HG03460 (cell line): ENCODE results near the gene PRELP.
"Not testable (repeated sequence)": the region's sequence is repeated elsewhere in the genome, so short reads cannot be mapped to it uniquely, and the experiment has no call there.

Experiments used
- ATAC-seq: cut with Tn5 transposase; IDR thresholded peaks from one replicate; pipeline ENCODE4 v1.9.1; 2021; ENCODE audit not compliant: unreplicated experiment

The PRELP gene

DNA sequence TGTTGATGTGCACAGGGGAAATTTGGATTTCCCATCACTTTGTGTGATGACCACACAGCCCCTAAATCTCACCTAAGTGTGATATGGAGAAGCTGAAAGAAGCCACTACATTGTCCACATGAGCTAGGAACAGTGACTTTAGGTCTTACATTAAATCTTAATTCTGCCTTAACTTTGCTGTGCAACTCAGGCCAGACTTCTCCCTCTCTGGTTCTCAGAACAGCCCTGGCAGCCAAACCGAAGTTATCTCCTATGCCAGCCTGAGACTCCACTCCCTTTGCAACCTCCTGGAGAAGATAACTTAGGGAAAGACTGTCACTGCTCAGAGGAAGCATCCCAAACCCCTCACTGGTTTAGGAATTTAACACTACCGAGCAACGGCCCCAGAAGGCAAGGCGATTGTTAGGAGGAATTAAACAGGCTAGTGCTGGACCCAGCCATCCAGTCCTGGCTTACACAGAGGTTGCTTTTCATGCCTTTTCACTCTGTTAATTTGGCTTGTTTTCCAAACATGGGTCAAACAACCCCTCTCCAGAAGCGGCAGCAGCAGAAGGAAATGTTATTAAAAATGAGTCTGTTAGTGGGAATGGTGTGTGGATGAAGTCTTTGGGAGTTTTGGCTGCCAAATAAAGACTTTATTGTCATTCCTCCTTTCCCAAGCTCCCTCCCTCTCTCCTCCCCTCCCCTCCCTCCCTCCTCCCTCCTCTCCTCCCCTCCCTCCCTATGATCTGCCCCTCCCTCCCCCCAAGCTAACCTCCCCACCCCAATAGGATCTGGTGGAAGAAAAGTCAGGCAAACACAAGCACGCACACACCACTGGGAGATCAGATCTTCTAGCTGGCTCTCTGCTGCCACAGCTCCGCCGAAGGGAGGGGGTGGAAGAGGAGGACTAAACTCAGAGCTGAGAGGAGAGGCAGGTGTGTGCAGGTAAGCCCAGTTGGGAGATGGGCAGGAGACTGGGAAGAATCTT lies at the start of gene PRELP:
TSS of gene PRELP (plus strand) at position 795 of the 970 bp plus-strand sequence. CDS start 7,379 bp downstream, outside the sequence.
- ATAC-seq: no peak

DNA sequence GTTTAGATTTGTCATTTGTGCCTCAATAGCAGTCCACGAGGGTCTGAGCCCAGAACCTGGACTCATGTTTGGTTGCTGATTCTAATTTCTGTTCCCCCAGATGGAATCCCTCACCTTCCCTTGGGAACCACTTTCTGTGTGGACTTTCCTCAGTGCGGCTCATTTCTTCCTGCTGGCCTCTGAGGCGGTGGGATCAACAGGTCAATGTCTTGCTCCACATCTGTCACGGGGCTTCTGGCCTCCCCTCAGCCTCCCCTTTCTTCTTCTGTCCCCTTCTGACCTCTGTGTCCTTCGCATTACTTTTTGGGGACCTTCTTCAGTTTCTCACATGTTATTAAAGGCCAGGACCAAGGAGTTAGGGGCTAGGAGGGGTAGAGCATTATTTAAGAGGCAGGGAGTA lies 49.2 kb upstream of the PRELP start:
- ATAC-seq: no peak

DNA sequence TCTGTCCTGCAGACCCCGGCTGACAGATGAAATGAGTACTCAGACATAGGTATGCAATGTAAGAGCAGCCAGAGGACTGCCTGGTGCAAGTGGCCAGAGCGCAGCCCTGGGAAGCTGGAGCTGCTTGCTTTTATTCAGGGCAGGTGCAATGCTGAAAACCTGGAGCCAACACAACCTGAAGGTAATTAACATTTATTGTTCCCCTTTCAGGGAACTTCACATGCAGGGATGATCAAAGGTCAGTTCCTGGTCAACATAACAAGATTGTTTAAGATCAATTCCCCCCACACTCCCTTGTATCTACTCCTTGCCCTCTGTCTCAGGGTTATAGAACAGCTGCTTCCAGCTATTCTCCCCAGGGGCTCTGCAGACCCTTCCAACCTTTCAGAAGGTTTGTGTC lies 48.7 kb upstream of the PRELP start:
- no peak for ATAC-seq

DNA sequence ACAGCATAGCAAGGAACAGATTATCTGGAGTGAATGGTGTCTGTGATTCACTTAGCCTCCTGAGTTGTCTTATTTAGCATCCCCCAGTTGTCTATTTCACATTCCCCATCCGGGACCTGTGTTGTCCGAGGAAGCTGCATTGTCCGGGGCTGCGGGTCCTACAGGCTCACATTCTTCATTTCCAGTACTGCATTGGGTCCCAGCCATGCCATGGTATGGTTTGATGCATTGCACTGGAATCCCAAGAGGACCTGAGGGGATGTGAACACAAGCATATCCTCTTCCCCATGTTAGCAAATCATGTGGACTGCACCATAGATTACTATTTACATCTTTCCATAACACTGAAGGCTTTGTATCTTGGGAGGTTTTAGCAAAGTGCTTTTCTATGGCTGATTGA lies 48.2 kb upstream of the PRELP start:
- no peak for ATAC-seq

DNA sequence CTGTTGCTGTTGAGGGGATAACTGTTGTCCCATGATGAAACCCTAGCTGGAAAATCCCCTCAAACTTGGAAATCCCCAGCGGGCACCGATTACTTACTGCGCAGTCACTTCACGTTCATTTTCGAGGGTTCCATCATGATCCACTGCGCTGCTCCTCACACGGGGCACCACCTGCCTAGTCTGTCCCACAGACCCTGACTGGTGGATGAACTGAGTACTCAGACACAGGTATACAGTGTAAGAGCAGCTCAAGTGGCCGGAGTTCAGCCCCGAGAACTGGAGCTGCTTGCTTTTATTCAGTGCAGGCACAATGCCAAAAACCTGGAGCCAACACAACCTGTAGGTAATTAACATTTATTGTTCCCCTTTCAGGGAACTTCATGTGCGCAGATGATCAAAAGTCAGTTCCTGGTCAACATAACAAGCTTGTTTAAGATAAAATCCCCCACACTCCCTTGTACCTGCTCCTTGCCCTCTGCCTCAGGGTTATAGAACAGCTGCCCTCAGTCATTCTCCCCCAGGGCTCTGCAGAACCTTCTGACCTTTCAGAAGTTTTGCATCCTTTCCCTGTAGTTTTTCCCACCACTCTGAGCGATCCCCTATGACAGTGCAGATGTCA lies 46.5 kb upstream of the PRELP start:
- no peak for ATAC-seq

DNA sequence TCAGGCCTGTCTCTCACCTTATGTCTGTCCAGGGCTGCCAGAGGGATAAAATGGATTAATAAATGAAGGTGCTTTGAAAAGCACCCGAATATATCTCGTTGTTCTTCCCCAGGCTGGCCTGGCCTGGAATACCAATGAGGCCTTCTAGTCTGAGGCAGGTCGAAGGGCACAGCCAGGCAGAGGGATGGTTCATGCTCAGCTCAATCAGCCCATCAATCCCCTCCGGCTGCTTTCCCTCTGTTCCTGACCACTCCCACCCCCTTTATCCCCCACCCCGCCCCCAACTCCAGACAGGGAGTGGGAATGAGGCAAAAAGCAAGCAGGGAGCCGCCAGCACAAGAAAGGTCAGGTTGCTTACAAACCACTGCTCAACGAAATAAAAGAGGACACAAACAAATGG lies 40.0 kb upstream of the PRELP start:
- no peak for ATAC-seq

DNA sequence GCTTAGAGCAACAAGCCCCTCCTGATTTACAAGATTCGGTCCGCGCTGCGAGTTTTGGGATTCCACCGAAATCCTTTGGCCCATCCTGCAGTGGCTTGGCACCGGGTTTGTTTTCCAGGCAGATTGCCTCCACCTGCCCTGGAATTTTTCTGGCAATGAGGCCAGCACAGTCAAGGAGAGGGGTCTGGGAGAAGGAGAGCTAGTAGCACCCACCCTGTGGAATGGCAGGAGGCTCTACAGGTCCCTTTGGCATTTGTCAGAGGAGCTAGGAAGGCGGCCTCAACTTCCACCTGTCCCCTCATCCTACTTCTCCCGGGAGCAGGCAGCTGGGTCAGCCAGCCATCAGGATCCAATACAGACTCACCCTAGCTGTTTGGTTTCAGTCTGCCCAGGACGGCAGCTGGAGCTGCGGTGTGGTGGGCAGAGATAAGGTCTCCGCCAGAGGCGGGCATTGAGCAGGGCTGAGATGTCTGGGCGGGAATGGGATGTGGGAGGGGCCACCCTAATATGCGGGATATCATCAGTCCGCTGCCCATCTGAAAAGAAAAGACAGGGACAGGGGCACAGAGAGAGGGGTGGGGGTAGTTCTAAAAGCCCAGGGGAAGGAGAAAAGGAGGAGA lies 37.8 kb upstream of the PRELP start:
- no peak for ATAC-seq

DNA sequence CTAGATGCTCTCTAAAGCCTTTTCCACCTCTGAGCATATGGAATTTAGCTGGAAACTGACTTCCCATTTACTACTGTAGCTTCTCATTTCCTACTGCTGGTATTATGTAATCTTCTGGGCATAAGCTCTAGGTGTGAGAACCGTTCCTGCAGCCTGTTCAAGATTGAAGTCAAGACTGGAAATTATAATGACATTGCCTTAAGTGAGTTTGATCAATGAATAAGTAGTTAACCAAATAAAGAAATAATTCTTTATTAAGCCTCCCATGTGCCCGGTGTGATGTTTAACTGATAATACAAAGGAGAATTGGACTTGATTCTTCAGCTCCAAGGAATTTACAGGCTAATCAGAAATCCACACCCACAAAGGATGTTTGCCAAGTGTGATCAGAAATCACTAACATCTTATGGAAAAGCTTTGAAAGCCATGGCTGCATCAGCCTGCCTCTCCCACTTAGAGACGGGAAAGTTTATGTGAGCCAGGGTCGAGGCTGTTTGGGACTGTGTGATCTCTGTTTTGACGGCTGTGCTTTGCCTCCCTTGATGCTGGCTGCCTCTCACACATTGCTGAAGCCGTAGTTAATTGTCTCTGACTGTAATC lies 36.4 kb upstream of the PRELP start:
- no peak for ATAC-seq

DNA sequence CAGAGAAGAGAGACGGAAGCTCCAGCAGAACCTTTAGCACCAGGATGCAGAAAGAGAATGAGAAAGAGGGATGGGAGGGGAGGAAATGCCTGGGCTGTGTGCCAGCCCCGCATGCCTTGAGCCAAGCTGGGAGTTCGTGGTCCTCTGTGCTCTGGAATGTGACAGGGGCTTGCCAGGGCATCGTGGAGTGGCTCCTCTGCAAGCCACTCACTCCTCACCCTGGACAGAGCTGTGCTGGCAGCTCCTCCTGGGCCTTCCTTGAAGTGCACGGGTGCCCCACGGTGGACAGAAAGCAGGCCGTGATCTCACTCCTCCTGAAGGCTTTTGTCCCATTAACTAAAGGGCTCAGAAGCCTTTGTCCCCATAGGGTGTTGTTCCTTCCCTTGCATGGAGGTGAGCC lies 34.8 kb upstream of the PRELP start:
- no peak for ATAC-seq

DNA sequence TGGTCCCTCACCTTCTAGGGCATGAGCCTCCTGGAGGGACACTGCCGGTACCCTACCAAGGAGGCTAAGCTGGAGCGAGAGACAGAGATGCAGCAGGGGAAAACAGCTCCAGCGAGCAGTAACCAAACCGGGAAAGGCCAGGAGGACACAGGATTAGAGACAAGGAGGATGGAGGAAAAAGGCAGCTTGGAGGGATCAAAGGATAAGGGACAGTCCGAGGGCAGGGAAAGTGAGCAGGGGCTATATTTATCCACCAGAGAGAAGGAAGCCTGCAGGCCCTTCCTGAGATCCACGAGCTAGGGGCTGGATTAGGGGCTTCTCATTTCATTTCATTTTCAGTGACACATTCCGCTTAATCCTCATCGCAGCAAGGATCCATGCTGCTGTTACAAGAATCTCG lies 33.8 kb upstream of the PRELP start:
- no peak for ATAC-seq

DNA sequence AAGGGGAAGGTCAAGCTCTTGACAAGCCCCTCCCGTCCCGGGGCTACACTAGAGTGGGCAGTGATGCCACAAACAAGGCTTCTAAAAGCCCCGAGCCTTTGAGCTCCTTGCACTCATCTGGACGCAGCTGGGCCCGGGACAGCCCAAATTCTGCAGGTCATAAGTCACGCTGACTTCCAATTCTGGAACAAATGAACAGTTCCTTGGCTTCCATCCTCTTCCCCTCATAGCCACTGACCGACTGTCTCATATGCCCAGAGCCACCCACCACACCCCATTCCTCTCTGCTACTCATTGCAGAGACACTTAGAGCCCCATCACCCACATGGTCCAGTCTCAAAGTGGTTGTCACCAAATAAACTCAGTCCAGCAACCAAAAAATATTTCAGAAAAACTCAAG lies 32.8 kb upstream of the PRELP start:
- ATAC-seq: no peak

DNA sequence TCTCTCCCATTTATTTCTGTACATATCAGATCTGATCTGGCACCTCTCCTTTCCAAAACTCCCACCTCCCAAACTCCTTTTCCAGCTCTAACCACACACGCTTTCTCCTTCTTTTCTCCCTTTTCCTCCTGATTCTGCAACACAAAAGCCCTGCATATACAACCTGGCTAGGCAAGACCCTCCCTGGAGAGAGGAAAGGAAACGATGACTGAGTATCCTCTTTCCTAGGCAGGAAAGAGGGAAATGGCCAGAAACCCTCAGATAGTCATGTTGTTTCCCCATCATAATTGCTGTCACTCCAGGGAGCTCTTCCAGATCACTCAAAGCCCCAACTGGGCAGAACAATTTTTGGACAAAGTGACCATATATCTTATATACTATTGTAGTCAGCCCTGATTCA lies 32.3 kb upstream of the PRELP start:
- no peak for ATAC-seq

DNA sequence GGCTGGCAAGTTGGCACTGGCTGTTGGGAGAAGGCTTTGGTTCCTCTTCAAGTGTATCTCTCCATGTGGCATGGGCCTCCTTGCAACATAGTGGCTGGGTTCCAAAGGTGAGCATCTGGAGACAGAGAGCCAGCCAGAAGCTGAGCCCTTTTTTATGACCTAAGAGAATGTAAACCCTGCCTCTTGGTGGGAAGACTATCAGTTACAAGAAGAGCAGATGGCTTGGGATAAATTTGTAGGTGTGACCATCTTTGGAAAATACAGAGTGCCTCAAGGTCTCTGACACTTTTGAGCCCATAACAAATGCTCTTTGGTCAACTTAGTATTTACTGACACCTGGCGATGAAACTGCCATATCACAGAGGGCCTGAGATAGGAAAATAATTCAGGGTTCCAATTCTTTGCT lies 31.4 kb upstream of the PRELP start:
- ATAC-seq: no peak

DNA sequence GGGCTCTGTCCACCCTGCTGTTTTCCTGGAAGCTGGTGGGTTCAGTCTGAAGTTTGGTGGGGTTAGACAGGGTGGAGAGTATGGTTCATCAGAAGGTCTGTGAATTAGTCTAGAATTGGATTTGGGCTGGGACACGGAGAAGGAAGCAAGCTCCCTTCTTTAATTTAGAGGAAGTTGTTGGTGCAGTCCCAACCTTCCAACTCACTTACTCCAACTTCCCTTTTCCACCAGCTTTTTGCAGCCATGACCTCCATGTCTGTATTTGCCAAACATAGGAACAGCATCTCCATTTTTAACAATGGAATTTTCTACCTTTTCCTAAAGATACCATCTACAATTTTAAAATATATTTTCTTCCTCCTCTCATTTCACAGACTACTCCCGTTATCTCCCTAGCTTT lies 28.5 kb upstream of the PRELP start:
- no peak for ATAC-seq

DNA sequence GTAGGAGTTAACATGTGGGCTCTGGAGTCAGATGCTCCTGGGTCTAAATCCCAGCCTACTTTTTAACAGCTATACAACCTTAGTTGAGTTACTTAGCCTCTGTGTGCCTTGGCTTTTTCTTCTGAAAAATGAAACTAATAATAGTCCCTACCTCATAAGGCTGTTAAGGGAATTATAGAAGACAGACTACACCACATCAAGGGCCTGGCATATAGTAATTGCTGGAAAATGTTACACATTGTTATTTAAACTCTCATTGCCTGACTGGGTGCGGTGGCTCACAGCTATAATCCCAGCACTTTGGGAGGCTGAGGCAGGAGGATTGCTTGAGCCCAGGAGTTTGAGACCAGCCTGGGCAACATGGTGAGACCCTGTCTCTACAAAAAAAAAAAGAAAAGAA lies 28.0 kb upstream of the PRELP start:
- not testable (repeated sequence) for ATAC-seq

DNA sequence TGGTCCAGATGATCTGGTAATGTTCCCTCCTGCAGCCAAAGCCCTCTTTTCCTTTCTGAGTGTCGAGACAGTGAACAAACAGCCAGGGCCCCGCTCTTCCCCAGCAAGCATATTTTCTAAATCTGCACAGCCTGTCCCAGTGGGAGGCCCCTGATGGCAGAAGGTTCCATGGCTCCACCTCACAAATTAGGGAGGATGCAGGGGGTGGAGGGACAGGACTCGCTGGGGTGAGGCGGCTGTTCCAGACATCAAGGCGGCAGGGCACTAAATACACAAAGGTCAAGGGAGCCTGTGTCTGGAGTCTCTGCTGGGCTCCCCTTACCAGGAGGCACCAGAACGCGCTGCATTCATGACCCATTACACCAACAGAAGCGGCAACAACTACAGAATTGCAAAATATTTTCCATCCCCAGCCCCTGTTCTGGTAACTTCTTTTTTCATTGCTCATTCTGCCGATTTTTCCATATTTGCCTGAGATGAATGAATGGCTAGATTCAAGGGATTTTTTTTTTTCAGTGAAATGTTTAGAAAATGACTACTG lies 27.0 kb upstream of the PRELP start:
- ATAC-seq: no peak

DNA sequence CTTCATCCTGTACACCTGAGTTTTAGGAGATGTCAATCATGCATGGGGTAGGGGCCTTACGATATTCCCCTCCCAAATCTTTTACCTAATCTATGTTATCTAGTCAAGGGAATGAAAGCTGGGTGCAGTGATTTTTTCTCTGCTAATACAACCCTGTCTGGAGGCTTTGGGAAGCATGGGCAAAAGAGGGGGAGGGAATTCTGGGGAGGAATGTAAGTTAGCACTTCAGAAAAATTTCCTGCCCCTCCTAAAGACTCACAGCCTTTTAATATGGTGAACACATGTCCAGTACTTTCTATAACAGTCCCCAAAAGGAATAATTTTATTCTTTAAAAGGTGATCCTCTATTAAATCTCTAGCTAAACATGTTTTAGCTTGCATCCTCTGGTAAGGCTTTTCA lies 25.6 kb upstream of the PRELP start:
- no peak for ATAC-seq

DNA sequence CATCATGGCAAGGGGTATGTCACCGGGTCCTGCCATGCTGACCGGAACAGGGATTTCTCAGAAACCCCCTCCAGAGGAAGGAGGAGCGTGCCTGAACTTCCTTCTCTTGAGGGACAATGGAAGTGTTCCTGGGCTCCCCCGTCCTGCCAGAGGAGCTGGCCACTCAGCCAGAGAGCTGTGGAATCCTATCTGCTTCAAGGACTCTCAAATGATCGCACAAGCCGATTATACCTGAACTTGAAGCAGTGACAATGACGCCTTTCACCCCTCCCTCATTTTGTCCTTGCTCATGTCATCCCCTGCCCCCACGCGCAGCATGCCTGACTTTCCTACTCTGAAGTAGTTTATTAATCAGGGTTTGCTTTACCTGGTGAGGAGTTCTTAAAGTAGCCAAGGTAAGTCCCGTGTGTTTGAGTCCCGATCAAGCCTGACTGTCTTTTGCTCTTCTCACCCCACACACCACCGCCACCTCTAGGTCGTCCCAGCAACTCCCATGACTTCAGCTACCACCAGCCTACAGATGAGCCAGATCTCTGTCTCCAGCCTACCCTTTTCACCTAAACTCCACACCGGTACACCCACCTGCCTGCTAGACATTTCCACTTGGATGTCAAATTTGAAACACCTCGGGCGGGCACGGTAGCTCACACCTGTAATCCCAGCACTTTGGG lies 25.0 kb upstream of the PRELP start:
- ATAC-seq: no peak

DNA sequence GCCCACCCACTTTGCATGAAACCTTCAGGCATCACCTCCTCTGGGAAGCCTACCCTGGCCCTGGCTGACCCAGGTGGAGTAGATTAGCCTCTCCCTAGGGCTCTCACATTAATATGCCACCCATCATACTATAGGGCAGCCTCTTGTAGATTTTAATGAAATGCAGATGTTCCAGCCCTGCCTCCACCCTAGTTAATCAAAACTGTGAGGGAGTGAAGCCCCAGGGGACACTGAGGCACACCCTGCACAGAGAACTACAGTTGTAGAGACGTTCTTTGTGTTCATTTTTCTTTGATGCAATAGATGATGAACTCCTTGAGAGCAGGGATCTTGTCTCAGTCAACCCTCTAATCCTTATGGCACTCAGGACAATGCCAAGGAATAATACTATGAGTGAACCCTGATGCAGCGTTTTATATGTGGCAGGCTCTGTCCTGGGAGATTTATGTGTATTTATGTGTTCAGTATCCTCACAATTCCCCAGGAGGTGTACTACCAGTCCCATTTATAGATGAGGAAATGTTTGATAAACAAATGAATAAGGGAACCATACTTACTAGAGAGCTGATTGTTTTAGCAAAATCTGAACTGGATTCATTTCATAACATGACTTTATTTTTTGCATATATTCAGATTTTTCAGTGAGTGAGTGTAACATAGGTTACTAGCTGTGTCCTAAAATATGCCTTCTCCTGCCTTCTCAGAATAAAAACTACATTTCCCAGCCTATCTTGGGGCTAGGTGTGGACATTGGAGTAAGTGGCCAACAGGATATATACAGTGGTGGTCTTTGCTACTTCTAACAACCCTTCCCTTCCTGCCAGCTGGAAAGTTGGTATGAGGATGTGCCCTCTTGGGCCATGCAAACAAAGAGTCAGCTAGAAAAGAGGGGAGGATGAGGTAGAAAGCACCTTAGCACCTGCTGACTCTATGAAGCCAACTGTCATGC lies 23.5 kb upstream of the PRELP start:
- no peak for ATAC-seq

DNA sequence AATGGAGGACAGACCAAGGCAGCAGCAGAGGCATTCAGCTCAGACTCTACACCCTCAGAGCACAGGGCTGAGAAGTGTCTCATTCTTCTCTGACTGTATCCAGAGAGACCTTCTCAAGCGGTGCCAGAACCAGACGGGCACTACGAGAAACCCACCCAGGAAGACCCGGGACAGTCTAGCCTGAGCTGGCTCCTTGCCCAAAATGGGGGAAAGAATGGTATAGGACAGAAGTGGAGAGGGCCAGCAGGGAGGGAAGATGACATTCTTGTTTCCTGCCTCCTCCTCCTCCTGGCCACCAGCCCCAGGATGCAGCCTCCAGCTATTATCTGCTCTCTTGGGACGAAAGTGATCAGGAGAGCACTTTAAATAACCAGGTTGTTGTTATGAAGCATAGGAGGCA lies 22.6 kb upstream of the PRELP start:
- ATAC-seq: no peak
